Glutamatergic neuron (in vitro differentiated cells): ENCODE results near the gene SEPTIN11. TPM values are rescaled to one million over a fixed set of nuclear protein-coding genes. Genes with fewer than 3 reads are reported as not detected.

Experiments used
- DNase-seq: peaks from one replicate; pipeline ENCODE4 v3.0.0; 2022
- H3K27ac Mint-ChIP-seq: one replicate; pipeline ENCODE4 v1.8.0; 2020; ENCODE audit warnings: mild to moderate bottlenecking, mixed read lengths, inconsistent platforms; ENCODE audit not compliant: unreplicated experiment
- H3K27me3 Mint-ChIP-seq: one replicate; pipeline ENCODE4 v1.8.0; 2020; ENCODE audit warnings: mild to moderate bottlenecking, moderate library complexity, mixed read lengths, inconsistent platforms; ENCODE audit not compliant: unreplicated experiment
- H3K36me3 Mint-ChIP-seq: one replicate; pipeline ENCODE4 v1.8.0; 2020; ENCODE audit warnings: mild to moderate bottlenecking, mixed read lengths, inconsistent platforms; ENCODE audit not compliant: unreplicated experiment
- H3K4me1 Mint-ChIP-seq: one replicate; pipeline ENCODE4 v1.8.0; 2020; ENCODE audit warnings: mild to moderate bottlenecking, low read depth, mixed read lengths, inconsistent platforms; ENCODE audit not compliant: unreplicated experiment
- H3K4me3 Mint-ChIP-seq: one replicate; pipeline ENCODE4 v1.8.0; 2020; ENCODE audit warnings: mild to moderate bottlenecking, mixed read lengths, inconsistent platforms; ENCODE audit not compliant: unreplicated experiment
- H3K9me3 Mint-ChIP-seq: one replicate; pipeline ENCODE4 v1.8.0; 2020; ENCODE audit warnings: mild to moderate bottlenecking, moderate library complexity, mixed read lengths, inconsistent platforms; ENCODE audit not compliant: unreplicated experiment
- CTCF ChIP-seq: fragments of 200-600 bp; sonication (generic); IDR thresholded peaks from one replicate; pipeline ENCODE4 v1.5.0; 2021; ENCODE audit not compliant: partially characterized antibody, unreplicated experiment
- total RNA-seq: library from RNA; stranded (reverse); fragmentation: NEBNext Ultra II Directional; extraction: Animal tissue kit (Norgen Biotek cat#: 25700); gene quantifications from one replicate; pipeline ENCODE4 v1.2.1, GENCODE V29; 2021; ENCODE audit not compliant: unreplicated experiment

SEPTIN11 gene
- total RNA-seq, 1 donor from 2014 or later: 422 TPM

GRCh38 chr4:76909711-76910110 lies 39.8 kb upstream of the SEPTIN11 start:
- H3K36me3 Mint-ChIP-seq: peaks cover 13% of the 10 kb centered on the region

GRCh38 chr4:76920715-76921114 lies 28.8 kb upstream of the SEPTIN11 start:
- TF ChIP-seq CTCF: no peak
- Mint-ChIP-seq H3K9me3 (peaks cover 3% of the 10 kb centered on the region), H3K4me3 (no peak overlapping the region), H3K27me3 (no peaks in the 10 kb centered on the region), H3K27ac (no peak overlapping the region), H3K36me3 (peaks cover 6% of the 10 kb centered on the region), H3K4me1 (no peaks in the 10 kb centered on the region)
- no peak for DNase-seq

More at GRCh38 chr4:76909711-76910110, 39.8 kb upstream of the SEPTIN11 start:
- TF ChIP-seq CTCF: no peak
- Mint-ChIP-seq H3K9me3 (peaks cover 3% of the 10 kb centered on the region), H3K4me3 (no peak overlapping the region), H3K4me1 (no peaks in the 10 kb centered on the region), H3K27ac (no peak overlapping the region), H3K27me3 (peaks cover 2% of the 10 kb centered on the region)
- DNase-seq: no peak

- Mint-ChIP-seq H3K4me1 (no peaks in the 10 kb centered on the region), H3K36me3 (peaks cover 6% of the 10 kb centered on the region), H3K27me3 (no peaks in the 10 kb centered on the region), H3K9me3 (peaks cover 3% of the 10 kb centered on the region), H3K4me3 (no peak overlapping the region), H3K27ac (no peak overlapping the region)
- DNase-seq: no peak
- TF ChIP-seq CTCF: no peak
Observed at GRCh38 chr4:76923619-76924357, 25.8 kb upstream of the SEPTIN11 start.

- Mint-ChIP-seq H3K27ac (no peak overlapping the region), H3K27me3 (no peaks in the 10 kb centered on the region), H3K4me1 (no peaks in the 10 kb centered on the region), H3K36me3 (no peaks in the 10 kb centered on the region), H3K4me3 (no peak overlapping the region), H3K9me3 (no peaks in the 10 kb centered on the region)
- TF ChIP-seq CTCF: no peak
- DNase-seq: no peak
Observed at GRCh38 chr4:76926841-76927240, 22.7 kb upstream of the SEPTIN11 start.

- no peak overlapping the region for H3K27ac Mint-ChIP-seq
- H3K36me3 Mint-ChIP-seq: no peaks in the 10 kb centered on the region
- H3K27me3 Mint-ChIP-seq: no peaks in the 10 kb centered on the region
- no peak for TF ChIP-seq CTCF
- no peak overlapping the region for H3K4me3 Mint-ChIP-seq
- no peaks in the 10 kb centered on the region for H3K9me3 Mint-ChIP-seq
- H3K4me1 Mint-ChIP-seq: no peaks in the 10 kb centered on the region
- DNase-seq: no peak
Observed at GRCh38 chr4:76930685-76931084, 18.9 kb upstream of the SEPTIN11 start.
